HG02852 (cell line): ENCODE measurements around the gene TDRD12.
"Not testable (repeated sequence)": the region's sequence is repeated elsewhere in the genome, so short reads cannot be mapped to it uniquely, and the experiment has no call there.

Source experiments
- ATAC-seq: cut with Tn5 transposase; IDR thresholded peaks from one replicate; pipeline ENCODE4 v1.9.1; 2021; ENCODE audit warnings: mild to moderate bottlenecking, moderate library complexity; ENCODE audit not compliant: unreplicated experiment

The TDRD12 gene

DNA sequence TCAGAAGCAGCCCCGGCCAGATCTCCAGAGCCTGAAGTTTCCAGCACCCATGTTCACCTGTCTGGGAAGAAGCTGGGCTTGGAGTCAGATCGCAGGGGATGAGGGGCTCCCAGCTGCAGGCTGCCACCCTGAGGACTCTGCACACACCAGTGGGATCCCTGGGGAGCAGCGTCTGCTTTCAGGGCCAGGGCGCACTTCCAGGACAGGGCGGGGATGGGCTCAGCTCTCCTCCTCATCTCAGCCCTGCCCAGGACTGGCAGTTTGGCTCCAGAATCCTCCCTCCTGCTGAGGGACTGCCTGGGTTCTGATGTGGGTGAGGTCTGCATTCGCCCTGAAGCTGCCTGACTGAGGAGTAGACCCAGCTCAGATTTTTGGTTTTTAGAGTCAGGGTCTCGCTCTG, 146.5 kb downstream of the TDRD12 start:
- no peak for ATAC-seq

DNA sequence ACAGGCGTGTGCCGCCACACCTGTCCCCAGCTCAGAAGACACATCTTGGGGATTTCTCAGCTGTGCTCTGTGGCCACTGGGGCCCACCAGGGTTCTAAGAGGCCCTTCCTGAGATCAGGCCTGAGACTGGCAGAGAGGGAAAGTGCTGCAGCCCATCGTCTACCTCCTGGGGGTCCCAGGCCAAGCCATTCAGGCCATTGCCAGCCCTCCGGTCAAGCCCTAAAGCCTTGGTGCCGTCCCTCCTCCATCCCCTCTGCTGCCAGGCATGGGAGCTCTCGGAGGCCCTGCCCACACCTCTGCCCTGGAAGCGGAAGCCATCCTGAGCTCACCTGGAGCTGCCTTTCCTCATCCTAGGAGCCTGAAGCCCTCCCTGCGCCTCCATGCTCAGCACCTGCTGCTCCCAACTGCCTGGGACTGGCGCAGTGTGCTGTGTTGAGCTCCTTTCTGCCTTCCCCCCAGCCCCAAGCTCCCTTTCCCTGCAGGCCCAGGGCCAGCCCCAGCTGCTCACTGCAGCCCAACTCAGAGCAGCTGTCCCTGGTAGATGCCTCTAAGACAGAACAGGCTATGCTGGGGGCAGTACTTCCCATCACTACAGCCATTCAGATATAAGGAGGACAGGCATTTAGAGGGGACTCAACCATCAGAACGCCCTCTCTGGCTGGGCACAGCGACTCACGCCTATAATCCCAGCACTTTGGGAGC, 147.1 kb downstream of the TDRD12 start:
- no peak for ATAC-seq

DNA sequence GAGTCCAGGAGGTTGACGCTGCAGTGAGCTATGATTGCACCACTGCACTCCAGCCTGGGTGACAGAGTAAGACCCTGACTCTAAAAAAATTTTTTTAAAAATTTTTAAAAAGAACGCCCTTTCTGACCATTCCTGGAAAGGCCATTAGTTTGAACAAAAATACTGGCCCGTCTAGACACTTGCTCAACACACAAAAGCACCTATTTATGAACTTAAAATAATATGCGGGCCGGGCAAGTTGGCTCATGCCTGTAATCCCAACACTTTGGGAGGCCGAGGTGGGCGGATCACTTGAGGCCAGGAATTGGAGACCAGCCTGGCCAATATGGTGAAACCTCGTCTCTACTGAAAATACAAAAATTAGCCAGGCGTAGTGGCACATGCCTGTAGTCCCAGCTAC, 147.9 kb downstream of the TDRD12 start:
- not testable (repeated sequence) for ATAC-seq

DNA sequence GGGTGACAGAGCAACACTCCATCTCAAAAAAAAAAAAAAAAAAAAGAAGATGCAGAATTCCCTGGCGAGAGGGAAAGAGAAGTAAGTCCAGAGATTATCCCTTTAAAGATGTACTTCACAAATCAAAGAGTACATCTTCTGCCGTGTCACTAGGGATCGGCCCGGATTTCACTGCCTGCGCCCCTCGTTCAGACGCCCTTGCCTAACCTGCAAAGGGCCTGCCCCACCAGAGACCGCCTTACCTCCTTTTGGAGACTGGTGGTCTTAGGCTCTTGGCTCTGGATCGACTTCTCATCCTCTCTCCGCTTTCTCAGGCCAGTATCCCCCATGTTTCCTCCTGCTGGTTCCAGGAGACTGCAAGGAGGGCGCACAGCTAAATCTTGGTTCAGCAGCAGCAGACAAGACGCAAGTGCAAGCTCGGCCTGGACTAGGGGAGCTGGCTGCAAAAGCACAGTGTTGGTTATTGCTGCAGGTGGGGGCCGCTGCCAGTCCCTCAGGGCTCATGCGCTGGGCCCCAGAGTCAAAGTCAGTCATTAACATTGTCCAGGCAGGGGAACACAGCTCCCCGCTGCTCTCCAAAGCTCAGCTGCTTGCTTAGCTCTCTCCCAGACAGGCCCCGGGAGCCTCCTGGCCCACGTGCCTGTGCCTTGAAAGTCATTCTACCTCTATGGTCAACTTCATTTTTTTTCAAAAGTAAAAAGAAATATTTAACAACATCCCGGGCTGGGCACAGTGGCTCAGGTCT, 148.8 kb downstream of the TDRD12 start:
- no peak for ATAC-seq

DNA sequence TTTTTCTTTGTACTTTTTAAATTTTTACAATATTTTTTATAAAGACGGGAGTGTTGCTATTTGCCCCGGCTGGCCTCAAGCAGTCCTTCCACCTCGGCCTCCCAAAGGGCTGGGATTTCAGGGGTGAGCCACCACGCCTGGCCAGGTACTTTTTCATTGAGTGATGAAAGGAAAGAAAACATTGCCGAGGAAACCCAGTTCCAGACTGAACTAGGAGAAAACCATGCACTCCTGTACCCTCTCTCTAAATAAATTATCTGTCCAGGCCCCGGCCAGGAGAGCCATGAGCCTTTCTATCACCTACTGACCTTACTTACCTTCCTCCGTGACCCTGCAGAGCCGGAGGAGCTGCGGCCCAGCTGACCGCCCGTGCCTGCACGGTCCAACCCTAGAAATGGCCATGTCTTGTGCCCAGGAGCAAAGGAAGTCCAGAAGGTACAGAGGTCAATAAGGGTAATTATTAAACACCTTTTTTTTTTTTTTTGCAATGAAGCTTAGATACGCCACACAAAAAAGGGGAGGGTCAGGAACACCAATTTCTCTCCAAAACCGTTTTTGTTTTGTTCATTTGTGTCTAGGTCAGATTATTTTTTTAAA, 149.9 kb downstream of the TDRD12 start, which contains the start of gene SLC7A9:
SLC7A9 (minus strand) TSS at position 399 of the 597 bp plus-strand sequence. CDS start 1,233 bp downstream, outside the sequence.
- no peak for ATAC-seq

DNA sequence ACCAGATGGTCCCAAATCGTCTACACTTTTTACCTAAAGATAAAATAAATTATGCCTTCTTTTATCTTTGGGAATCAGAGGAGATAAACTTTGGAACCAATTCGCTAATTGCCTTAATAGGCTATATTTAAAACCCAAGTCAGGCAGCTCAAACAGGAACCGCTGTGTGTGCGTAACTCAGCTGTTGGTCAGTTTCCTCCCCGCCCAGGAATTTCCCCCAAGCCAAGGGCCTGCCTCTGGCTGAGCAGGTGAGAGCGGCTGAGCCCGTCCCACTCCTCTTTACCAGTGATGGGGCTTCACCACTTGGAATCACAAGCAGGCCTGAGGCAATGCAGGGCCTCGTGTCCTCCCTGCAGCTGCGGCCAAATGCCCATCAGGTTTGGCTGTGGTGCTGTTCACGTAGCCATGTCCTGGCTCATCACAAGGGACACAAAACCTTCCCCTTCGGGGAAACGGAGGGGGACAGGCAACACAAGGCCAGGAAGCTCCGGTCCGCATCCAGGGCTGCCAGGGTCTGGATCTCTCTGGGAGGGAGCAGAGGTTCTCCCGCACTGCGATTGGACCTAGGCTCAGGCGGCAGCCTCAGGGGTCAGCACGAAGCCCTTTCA, 150.5 kb downstream of the TDRD12 start:
- ATAC-seq = no peak

DNA sequence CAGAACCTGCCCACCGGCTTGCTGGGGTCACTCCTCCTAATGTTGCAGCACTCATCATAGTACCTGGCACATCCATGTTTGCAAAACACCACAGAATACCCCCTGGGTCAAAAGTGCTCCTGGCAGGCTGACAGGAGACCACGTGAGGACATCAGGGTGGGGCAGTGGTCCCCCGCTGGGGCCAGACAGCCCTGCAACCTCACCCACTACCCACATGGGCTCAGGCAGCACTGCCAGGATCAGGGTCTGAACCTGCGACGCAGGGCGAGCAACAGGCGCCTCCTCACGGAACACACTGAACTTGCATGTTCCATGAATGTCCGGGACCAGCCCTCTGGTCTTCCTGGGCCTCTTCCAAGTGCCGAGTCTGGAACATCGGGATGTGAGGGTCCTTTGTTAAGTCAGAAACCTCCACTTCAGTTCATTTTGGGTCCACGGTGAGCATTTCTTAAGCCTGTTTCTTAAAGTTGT, 151.4 kb downstream of the TDRD12 start:
- no peak for ATAC-seq

DNA sequence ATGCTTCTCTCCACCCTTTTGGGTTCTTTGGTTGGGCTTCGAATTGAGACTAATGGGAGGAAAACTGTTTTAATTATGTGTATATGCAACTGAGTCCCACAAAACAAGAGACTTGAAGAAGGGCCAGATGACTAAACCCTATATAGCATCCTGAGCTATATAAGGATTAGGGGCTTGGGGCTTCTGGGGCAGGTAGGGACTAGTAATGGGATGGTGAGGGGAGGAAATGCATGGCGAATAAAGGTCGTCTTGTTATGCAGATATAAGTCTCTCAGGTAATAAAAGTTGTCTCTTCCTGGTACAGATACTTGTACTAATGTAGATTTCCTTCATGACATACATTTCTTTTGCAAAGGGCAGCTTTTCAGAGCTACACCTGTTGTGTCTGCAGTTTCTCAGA, 152.8 kb downstream of the TDRD12 start:
- no peak for ATAC-seq

DNA sequence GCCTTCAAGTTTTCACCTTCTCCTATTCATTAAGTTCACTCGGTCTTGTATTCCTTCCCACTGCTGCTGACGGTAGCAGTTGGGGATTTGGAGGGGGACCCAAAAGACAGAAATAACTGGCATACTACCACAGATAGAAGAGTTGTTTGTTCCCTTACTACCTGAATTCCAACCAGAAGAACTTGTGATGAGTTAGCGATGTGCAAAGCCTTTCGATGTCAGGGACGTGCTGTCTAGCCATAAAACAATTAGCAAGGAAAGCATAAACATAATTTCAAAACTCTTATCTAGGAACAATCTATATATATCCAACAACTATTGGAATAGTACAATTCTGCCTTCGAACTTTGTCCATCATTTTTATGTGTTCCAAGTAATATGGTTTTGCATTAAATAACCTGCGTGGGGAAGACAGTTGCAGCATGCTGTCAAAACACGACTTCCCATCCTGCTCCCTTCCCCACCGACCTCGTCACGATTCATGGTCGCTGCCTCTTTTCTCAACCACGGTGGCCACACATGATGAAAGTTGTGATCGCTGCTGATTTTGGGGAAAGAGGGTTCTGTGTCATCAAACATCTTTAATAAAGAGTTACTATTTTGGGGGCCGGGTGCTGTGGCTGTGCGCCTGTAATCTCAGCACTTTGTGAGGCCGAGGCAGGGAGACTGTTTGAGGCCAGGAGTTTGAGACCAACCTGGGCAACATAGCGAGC, 153.8 kb downstream of the TDRD12 start:
- no peak for ATAC-seq

DNA sequence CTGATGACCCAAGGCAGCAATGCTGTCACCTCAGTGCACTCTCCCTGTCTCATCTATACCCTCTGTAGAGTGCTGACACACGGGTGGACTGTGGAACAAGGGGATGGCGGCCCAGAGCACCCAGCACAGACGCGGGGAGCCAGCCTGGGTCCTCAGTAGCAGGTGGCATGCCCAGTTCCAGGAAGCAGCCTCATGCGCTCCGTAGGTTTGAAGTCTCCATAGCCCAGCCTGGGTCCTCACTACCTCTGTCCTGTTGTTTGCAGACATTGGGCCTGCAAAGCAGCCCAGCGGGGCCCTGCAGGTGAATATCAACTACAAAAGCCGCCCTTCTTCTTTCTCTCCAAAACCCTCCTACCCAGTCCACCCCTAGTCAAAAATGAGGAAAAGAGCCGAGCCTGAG, 155.0 kb downstream of the TDRD12 start:
- ATAC-seq = no peak

DNA sequence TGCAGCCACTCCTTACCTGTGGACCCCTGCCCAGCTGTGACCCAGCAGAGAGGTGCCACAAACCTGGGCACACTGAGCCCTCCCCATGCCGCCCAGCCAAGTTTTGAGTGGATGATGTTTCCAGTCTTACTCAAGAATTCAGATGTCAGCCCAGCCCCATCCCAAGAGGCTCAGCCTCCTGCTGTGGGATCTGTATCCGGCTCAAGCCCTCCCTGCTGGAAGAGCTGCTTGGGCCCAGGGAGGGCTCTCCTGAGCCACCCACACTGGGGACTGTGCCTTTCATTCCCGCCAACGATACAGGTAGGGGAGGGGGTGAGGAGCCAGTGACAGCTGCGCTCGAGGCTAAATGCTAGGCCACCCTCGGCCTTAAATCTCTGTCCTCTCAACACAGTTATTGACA, 155.9 kb downstream of the TDRD12 start:
- no peak for ATAC-seq

DNA sequence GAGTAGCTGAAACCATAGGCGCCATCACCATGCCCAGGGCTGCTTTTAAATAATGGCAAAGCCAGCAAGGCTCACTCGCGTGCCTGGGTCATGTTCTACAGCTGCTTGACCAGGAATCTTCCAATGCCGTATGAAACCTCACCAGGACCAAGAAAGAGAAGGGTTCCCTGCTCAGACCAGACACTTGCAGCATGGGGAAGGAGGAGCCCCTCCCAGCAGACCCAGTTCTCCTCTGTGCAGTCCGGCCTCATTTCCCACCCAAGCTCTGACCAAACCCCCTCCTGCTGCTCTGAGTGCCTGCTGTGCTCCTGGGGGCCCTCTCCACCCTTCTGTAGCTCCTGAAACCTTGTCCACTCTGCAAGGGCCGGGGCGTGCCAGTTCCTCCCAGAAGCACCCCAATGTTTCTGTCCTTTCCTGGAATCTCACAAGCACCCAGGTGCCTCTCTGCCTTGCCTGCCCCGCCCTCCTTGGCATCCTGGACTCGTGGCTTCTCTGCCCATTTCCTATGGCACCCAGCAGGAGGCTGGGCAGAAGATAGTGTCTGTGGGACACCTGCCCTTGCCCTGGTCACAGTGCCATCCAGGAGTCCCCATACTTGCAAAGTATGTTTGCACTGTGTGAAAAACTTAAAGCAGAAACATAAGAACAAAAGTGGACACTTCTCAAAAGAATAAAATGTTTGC, 156.8 kb downstream of the TDRD12 start:
- ATAC-seq = no peak

DNA sequence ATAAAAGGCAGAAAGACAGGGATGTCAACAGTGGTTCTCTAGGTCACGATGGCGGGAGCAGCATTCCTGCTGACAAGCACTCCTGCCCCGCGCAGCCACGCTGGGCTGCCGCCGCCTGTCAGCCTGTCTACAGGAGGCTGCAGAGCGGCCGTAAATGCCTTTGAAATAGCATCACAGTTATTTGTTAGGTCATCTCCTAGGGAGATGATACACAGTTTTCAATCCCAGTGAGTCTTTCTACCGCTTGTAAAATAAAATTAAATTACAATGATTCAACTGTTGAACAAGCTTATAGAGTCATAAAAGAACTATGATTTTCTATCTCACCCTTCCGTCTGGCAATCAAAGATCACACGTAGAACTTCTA, 157.3 kb downstream of the TDRD12 start:
- ATAC-seq = no peak
